ENCODE data around the gene PGAM1.
A peak's percentile ranks its signal among the peaks of the same experiment; 100 is the strongest.
"Not testable (repeated sequence)": the region's sequence is repeated elsewhere in the genome, so short reads cannot be mapped to it uniquely, and the experiment has no call there.

The PGAM1 gene

GRCh38 chr10:97425964-97426775 lies at the start of gene PGAM1:
TSS of gene PGAM1 (plus strand) at chr10:97426191. CDS start at chr10:97426308, 117 bp downstream.
- peak; percentile 83 to 95 for DNase-seq (ENCODE audit: low read depth in 1 of 2, low spot score in 1 of 2)

GRCh38 chr10:97376413-97376812 lies 49.6 kb upstream of the PGAM1 start:
- no peak for DNase-seq (ENCODE audit: low read depth in 1 of 2, low spot score in 1 of 2)

GRCh38 chr10:97378933-97379921 lies 46.8 kb upstream of the PGAM1 start:
- no peak for DNase-seq (ENCODE audit: low read depth in 1 of 2, low spot score in 1 of 2)

GRCh38 chr10:97380516-97380915 lies 45.5 kb upstream of the PGAM1 start:
- no peak for DNase-seq (ENCODE audit: low read depth in 1 of 2, low spot score in 1 of 2)

- DNase-seq (ENCODE audit: low read depth in 1 of 2, low spot score in 1 of 2): no peak
Observed at GRCh38 chr10:97381626-97382025, 44.4 kb upstream of the PGAM1 start.

- DNase-seq (ENCODE audit: low read depth in 1 of 2, low spot score in 1 of 2): no peak
Observed at GRCh38 chr10:97383159-97383558, 42.8 kb upstream of the PGAM1 start.

- DNase-seq (ENCODE audit: low read depth in 1 of 2, low spot score in 1 of 2): no peak
Observed at GRCh38 chr10:97384156-97384555, 41.8 kb upstream of the PGAM1 start.

- no peak for DNase-seq (ENCODE audit: low read depth in 1 of 2, low spot score in 1 of 2)
Observed at GRCh38 chr10:97384641-97385040, 41.4 kb upstream of the PGAM1 start.

- no peak for DNase-seq (ENCODE audit: low read depth in 1 of 2, low spot score in 1 of 2)
Observed at GRCh38 chr10:97385565-97385964, 40.4 kb upstream of the PGAM1 start.

GRCh38 chr10:97388152-97388551 lies 37.8 kb upstream of the PGAM1 start:
- no peak for DNase-seq (ENCODE audit: low read depth in 1 of 2, low spot score in 1 of 2)

GRCh38 chr10:97390091-97390490 lies 35.9 kb upstream of the PGAM1 start:
- DNase-seq (ENCODE audit: low read depth in 1 of 2, low spot score in 1 of 2): no peak

- DNase-seq (ENCODE audit: low read depth in 1 of 2, low spot score in 1 of 2): no peak
Observed at GRCh38 chr10:97393034-97393573, 32.9 kb upstream of the PGAM1 start.

GRCh38 chr10:97396056-97396455 lies 29.9 kb upstream of the PGAM1 start:
- no peak for DNase-seq (ENCODE audit: low read depth in 1 of 2, low spot score in 1 of 2)

- DNase-seq (ENCODE audit: low read depth in 1 of 2, low spot score in 1 of 2): no peak
Observed at GRCh38 chr10:97399843-97400545, 26.0 kb upstream of the PGAM1 start.

- peak; percentile 37 to 64 for DNase-seq (ENCODE audit: low read depth in 1 of 2, low spot score in 1 of 2)
Observed at GRCh38 chr10:97400665-97401454, 25.1 kb upstream of the PGAM1 start, which contains the start of gene RRP12. TSS of gene RRP12 (minus strand) at chr10:97401340. CDS start at chr10:97401231, 109 bp downstream.

GRCh38 chr10:97401455-97401919 lies 24.5 kb upstream of the PGAM1 start:
- no peak for DNase-seq (ENCODE audit: low read depth in 1 of 2, low spot score in 1 of 2)

GRCh38 chr10:97404044-97404443 lies 21.9 kb upstream of the PGAM1 start:
- no peak for DNase-seq (ENCODE audit: low read depth in 1 of 2, low spot score in 1 of 2)

- DNase-seq (ENCODE audit: low read depth in 1 of 2, low spot score in 1 of 2): no peak
Observed at GRCh38 chr10:97406064-97406463, 19.9 kb upstream of the PGAM1 start.

- not testable (repeated sequence) for DNase-seq (ENCODE audit: low read depth in 1 of 2, low spot score in 1 of 2)
Observed at GRCh38 chr10:97406483-97406882, 19.5 kb upstream of the PGAM1 start.

All from activated T-helper 1 cell treated with anti-CD3 and anti-CD28 coated beads, Interleukin-2, amount 50 U/mL, for 16 hours (primary cell).